NCI-H524 (cell line): Measurements from ENCODE around the gene MYH11.
"Not testable (repeated sequence)": the region's sequence is repeated elsewhere in the genome, so short reads cannot be mapped to it uniquely, and the experiment has no call there.

Experiments used
- DNase-seq, 2 experiments: peaks; one replicate each; lab custom pipeline; 2025; lab: John Stamatoyannopoulos, UW

Gene MYH11

DNA sequence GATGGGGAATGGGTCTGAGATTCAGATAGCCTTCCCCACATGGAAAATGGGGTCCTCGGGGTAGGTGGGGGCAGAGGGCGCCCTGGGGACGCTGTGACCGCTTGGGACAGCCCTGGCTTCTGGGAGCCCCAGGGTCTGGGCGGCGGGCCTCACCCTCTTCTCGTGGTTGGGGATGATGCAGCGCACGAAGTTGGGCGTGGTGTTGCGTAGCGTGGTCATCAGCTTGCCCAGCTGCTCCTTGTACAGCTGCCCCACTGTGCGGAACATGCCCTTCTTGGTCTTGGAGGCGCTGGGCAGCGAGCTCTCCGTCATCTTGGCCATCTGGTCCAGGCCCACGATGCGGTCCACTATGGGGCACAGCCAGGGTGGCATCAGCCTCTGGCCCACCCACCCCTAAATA lies 106.8 kb downstream of the MYH11 start:
- DNase-seq, result no peak

DNA sequence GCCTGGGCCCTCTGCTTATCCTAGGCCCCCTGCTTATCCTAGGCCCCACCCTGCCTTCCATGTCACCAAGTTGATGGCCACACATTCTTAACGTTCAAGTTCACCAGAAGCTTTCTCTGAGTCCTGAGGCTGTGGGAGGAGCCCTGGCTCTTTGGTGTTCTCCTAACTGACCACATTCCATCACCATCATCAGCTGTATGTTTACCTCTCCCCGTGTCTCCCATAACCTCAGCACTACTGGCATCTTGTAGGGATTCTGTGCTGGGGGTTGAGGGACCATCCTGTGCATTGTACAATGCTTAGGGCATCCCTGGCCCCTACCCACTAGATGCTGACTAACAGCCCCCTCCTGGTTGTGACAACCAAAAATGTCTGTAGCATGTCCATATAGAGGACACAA lies 107.5 kb downstream of the MYH11 start:
- no peak for DNase-seq

DNA sequence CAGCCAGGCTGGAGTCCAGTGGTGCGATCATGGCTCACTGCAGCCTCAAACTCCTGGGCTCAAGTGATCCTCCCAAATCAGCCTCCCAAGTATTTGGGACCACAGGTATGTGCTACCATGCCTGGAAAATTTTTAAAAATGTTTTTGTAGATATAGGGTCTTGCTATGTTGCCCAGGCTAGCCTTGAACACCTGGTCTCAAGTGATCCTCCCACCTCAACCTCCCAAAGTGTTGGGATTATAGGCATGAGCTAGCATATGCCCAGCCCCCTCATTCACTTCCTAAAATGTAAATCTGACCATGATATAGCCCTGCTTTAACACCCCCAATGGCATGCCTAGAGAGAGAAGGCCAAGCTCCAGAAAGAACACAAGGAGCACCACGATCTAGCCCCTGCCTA lies 108.2 kb downstream of the MYH11 start:
- DNase-seq, result no peak

DNA sequence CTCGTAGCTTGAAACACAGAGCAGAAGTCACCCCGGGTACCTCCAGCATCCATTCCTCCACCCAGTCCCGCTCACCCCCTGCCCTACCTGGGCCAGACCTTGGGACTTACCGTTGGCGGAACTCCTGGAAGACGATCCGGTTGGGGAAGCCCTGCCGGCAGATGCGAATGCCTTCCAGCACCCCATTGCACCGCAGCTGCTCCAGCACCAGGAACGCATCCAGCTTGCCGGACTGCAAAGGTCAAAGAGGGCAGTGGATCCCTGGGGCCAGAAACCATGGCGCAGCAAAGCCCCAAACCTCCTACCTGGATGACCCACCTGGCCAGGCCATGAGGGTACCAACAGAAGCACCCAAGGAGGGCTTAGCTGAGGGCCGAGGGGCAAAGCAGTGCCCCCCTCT lies 108.9 kb downstream of the MYH11 start:
- DNase-seq, result no peak

DNA sequence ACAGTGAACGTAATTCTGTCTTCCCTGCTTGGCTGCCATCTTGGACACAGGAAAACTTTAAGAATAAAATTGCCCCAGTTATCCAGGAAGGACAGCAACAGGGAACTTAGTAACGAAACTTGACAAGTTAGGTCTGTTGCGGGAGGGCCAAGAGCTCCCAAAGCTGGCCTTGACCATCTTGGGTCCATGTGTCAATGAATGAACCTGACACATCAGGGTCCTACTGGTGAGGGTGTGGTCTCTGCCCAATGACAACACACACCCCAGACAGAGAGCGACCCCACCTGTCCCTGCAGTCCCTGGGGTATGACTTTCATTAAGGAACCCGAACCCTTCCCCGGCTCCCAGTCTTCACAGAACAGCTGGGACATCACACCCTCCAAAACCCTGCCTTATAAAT lies 110.5 kb downstream of the MYH11 start:
- no peak for DNase-seq

DNA sequence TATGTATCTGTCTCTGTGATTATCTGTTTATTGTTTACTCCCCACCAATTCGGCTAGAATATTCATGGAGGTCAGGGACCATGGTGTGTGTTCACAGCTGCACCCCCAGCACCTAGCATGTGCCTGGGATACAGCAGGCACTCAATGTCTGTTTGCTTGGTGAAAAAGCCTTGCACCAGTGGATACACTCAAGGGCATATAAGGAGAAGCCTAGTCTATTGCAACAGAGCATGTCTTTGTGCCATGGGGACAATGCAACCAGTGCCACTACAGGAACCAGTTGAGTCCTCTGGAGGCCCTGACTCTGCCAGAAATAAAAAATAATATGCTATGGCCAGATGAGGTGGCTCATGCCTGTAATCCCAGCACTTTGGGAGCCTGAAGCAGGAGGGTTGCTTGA lies 113.2 kb downstream of the MYH11 start:
- no peak for DNase-seq

DNA sequence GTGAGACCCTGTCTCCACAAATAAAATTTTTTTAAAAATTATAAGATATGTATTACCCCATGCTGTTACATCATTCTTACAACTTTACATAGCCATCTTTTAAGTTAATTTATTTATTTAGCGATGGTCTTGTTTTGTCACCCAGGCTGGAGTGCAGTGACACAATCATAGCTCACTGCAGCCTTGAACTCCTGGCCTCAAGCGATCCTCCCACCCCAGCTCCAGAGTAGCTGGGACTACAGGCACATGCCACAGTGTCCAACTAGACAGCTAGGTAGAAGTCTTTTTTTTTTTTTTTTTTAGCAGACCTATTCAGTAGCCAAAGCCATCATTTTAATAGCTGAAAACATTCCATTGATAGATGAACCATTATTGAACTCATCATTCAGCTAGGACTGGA lies 114.1 kb downstream of the MYH11 start:
- no peak for DNase-seq

DNA sequence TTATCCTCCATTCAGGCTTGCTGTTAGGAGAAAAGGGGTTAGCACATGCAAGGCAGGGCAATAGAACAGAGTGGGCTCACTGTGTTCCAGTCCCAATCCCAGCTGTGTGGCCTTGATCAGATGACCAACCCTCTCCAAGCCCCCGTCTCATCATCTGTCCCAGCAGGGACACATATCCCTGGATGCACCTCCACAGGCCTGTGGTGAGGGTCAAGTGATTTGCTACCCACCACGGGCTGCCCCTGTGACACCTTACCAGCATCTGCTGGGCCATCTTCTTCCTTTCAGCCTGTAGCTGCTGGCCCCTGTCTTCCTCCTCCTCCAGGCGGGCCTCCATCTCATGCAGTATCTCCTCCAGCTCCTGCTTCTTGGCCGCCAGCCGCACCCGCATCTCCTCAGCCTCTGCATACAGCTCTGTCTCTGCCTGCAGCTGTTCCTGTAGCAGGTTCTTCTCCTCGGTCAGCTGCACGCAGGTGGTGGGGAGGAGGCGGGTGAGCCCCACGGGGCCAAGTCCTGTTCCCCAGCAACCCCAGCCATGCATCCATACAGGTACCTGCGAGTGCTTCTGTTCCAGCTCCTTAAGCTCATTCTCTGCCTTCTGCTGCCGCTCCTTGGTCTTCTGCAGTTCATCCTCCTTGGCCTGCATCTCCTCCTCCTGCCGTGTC lies 115.5 kb downstream of the MYH11 start:
- no peak for DNase-seq

DNA sequence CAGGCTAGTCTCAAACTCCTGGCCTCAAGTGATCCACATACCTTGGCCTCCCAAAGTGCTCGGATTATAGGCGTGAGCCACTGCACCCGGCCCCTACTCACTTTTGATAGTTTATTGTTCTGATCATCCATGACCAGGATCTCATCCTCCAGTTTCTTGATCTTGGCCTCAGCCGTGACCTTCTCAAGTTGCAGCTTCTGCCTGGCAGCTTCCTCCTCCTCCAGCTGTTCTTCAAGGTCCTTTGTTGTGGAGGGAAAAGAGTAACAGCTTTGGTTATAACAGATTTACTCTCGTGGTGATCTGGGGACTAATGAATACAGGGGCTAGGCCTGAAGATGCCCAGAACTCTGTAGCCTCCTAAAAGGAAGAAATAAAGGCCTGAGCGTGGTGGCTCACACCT lies 116.9 kb downstream of the MYH11 start:
- DNase-seq, result no peak

DNA sequence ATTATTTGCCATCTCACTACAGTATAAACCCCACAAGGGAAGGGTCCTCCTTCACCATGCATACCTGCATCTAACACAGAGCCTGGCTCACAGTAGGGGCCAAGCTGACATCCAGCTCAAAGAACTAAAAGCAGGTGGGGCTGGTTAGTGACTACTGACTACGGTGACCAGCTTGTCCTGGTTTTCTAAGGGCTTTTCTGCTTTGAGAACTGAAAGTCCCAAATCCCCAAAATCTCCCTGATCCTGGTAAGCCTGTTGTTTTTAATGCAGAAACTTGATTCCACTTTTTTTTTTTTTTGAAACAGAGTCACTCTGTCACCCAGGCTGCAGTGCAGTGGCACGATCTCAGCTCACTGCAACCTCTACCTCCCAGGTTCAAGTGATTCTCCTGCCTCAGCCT lies 117.4 kb downstream of the MYH11 start:
- no peak for DNase-seq

DNA sequence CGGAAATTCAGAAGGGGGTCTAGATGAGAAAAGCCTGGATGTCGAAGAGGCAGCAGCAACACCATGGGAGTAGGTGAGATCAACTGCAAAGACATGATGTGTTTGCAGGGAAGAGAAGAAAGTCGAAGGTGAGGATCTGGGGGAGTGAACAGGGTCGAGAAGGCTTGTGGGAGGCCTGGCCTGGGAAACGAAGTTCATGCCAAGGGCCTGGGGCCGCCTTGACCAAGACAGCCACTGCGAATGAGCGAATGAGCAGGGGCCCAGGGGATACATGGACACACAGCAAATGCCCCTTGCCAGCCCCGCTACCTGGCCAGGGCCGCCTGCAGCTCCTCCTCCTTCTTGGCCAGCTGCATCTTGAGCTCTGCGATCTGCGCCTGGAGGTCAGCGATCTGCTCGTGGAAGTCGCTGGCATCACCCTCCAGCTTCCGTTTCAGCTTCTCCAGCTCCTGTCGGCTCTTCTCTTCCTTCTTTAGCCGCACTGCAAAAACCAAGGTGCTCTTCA lies 119.6 kb downstream of the MYH11 start:
- no peak for DNase-seq

DNA sequence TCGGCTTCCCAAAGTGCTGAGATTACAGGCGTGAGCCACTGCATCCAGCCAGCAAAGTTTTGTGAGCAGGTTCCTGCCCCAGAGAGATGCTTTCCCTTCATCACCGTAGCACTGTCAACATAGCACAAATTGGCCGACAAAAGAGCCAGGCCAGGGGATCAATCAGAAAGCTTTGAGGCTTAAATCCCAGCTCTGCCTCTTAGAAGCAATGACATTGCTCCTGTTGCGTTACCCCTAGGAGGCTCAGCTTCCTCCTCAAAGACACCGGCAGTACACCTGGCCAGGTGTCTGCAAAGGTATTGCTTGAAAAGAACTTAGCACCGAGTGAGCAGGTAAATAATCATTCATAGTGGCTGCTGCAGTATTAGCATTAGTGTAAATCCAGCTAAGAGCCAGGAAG lies 120.3 kb downstream of the MYH11 start:
- no peak for DNase-seq

DNA sequence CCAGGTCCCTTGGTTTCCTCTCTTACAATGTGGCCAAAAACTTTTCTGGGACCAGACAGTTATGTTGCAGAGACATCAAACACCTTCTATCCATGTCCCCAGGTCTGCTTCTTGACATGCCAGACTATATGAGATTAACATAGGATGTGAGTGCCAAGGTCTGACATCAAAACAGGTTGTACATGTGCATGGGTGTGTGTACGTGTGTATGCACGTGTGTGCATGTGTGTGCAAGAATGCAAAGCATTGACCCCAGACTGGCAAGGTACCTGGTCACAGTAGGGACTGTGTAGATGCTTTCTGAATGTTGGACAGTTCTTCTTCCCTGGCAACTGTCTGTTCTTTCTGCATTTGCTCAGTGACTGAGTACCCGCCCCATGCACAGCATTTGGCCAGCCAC lies 121.2 kb downstream of the MYH11 start:
- no peak for DNase-seq

DNA sequence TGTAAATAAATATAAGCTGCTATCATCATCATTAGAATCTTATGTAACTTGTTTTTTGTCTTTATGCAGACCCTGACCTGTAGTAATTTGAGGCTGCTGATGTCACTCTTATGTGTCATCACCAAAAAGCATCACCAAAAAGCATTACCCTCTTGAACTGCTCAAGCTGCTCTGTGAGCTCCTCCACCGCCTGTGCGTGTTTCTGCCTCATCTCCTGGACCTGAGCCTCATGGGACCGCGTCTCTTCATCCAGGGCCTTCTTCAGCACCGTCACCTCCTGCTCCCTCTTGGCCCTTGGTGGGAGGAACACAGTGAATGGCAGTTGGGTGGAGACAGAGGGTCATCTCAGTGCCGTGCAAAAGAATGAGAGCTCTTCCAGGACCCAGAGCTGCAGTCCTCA lies 124.4 kb downstream of the MYH11 start:
- DNase-seq, result no peak

DNA sequence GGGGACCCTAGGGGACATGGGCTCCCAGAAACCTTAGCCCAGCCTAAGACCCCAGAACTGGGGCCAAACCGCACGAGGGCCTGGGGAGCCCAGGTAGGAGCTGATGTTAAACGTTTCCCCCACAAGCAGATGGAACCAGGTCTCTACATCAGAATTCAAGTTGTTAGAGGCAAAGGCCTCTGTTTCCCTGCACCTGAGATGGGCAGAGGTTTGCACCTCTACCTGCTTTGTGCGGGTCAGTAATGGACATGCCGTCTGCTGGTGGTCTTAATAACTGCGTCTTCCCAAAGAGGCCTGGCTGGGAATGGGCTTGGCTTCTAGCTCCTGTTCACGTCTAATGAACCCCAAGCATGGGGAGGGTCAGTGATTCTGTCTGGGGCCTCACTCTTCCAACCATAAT lies 127.7 kb downstream of the MYH11 start:
- no peak for DNase-seq

DNA sequence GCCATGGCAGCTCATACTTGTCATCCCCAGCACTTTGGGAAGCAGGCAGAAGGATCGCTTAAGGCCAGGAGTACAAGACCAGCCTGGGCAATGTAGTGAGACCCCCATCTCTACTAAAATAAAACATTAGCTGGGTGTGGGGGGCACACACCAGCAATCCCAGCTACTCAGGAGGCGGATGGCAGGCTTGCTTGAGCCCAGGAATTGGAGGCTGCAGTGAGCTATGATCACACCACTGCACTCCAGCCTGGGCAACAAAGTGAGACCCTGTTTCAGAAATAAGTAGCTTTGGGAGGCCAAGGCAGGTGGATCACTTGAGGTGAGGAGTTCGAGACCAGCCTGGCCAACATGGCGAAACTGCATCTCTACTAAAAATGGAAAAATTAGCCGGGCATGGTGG lies 129.1 kb downstream of the MYH11 start:
- not testable (repeated sequence) for DNase-seq

DNA sequence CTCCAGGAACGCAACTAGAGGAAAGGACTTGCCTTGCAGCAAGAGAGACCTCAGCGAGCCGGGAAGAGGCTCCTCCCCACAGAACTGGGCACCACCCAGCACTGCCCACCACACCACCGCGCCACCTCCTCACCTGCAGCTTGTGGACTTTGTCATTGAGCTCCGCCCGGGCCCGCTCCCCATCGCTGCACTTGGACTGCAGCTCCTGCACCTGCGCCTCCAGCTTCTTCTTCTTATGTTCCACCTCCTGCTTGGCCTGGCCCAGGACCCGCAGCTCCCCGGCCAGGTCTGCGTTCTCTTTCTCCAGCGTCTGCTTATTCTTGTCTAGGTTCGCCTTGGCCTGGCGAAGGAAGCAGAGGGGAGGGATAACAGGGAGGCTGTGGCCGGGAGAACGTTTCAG lies 130.1 kb downstream of the MYH11 start:
- no peak for DNase-seq

DNA sequence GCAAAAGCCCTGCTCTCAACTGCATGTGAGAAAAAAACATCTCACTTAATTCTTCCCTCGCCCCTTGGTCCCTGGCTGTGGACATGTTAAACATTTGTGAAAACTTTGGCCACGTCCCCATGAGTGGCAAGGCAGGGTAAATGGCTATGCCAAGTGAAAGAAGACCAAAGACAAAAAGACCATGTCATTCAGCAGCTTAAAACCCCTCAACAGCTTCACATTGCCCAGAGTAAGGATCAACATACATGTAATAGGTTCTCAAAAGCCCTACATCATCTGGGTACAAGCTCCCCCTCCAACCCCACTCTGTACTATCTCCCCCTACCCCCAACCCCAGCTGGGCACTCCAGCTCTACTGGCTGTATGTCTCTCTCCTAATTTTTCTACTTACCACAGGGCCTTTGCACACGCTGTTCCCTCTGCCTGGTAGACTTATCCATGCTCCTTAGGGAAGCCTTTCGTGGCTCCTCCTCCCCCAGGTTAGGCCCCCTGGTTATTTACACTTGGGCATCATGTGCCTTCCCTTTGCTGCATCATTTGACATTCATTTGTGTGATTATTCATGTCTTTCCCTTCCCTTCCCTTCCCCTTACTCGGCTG lies 131.1 kb downstream of the MYH11 start:
- no peak for DNase-seq

DNA sequence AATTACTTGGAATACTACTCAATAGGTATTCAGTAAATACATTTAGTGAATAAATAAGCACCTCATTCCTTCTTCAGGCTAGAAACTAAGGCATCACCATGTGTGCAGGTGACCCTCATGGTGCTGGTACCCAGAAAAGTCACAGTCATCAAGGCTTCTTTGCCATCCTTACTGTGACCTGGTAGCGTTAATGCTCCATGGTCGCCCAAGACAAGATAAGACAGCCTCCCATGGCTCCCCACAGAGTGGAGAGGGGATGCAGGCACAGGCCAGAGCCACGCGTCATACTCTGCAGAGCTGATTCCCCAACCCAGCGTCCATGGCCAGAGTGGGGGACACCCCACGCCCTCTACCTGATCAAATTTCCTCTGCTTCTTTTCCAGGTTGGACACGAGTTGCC lies 133.0 kb downstream of the MYH11 start:
- no peak for DNase-seq

DNA sequence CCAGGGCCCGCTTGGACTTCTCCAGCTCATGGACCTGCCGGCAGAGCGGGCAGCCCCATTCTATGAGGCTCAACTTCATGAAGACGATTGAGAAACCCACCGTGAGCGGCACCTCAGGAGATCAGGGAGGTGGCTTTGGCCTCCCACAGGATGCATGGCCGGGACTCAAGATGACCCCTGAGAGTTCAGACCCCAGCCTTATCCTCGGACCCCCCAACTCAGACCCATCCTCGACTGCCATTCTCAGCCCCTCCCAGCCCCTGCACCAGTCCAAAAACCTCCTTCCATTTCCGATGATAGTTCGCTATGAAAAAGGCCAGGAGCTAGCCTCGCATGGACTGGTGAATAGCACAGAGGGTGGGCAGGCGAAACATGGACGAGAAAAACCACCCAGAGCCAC lies 135.8 kb downstream of the MYH11 start:
- DNase-seq, result no peak

DNA sequence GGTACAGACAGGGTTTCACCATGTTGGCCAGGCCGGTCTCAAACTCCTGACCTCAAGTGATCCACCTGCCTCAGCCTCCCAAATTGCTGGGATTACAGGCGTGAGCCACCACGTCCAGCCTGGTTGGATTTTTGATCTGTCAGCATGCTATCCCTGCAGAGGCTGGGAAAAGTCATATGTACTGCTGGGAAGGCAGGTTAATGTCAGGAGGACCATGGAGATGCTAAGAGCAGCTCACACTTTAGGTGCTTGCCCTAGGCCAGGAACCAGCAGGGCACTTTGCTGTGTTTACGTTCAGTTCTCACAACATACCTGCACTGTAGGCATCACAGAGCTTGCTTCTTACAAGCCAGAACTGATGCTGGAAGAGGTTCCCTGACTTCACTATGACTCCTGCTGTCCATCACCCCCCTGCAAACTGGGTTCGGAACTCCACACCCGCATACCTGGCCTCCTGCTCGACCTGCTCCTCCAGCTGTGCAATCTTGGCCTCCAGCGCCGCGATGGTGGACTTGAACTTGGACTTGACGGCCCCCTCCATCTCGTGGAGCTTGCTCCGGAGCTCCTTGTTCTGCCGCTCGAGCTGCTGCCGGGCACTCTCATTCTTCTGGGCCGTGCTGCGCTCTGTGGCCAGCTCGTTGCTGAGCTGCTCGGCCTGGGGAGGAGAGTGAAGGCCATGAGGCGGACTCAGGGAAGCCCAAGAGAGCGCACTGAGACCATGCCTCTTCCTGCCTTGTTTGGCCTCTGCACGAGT lies 140.0 kb downstream of the MYH11 start:
- no peak for DNase-seq

DNA sequence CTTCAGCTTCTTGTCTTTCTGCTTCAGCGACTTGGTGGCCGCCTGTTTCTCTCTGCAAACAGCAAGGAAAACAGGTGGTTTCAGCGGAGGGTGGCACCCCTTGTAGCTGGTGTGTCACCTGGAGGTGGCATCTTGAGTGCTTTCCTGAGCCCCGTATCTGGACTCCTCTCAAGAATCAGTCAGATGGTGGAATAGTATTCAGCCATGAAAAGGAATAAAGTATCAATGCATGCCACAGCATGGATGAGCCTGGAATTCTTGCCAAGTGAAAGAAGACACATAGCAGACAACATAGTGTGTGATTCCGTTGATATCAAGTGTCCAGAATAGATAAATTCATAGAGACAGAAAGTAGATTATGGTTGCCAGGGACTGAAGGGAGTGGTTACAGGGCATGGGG lies 141.6 kb downstream of the MYH11 start:
- no peak for DNase-seq

DNA sequence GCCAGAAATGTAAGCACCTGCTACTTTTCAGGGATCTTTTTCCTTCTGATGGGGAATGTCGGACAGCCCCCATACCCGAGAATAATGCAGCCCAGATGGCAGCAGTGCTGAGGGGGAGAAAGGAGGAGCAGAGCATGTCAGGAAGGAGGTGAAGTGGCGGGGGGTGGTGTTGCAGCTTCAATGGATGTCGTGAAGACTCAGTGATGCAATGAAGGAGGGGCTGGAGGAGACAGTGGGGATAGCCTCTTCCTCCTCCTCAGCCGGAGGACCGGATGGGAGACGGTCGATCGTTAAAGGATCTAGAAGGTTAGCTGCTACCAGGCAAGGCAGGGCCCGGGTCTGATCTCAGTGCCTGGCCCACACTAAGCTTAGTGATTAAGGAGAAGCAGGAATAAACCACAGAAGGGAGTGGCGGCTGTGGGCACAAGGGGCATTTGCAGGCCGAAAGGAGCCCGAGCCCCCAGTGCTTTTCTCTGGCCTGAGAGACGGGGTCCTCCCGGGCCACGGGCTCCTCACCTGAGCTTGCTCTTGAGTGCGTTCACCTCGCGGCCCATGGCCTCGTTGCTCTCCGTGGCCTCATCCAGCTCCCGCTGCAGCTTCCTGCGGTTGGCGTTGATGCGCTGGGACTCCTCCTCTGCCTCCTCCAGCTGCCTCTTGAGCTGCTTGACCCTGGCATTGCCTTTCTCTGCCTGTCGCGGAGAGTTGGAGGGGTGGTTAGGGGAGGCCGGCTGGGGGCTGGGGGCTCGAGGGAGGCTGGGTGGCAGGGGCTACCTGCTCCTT lies 142.2 kb downstream of the MYH11 start:
- DNase-seq, result no peak
